ENCODE results near the gene PADI2. TPM values are rescaled to one million over a fixed set of nuclear protein-coding genes. Genes with fewer than 3 reads are reported as not detected.

PADI2 gene
- total RNA-seq, 1 experiment from 2014 or later: 3.0 TPM

- H3K9me3 Mint-ChIP-seq: no peaks in the 10 kb centered on the region; a peak in 1 of 5 replicates
- no peak overlapping the region for H3K18ac ChIP-seq (ENCODE audit: insufficient read length, low read depth, low read length)
- peaks cover 34% of the 10 kb centered on the region for H3K27me3 Mint-ChIP-seq (ENCODE audit: low read depth)
- no peak overlapping the region; the same call in 1 of the 2 replicates for H3K14ac ChIP-seq (ENCODE audit: insufficient read depth, low read length)
- no peaks in the 10 kb centered on the region for H3K79me2 ChIP-seq (ENCODE audit: insufficient read depth, low read length)
- DNase-seq: no peak
- H2BK20ac ChIP-seq (ENCODE audit: low read depth, low read length, poor library complexity, severe bottlenecking): no peak overlapping the region
- H4K91ac ChIP-seq (ENCODE audit: insufficient read length, low read depth, low read length): no peak overlapping the region
- no peak overlapping the region for H3K56ac ChIP-seq (ENCODE audit: insufficient read length, low read depth, low read length)
- no peak overlapping the region for H3K27ac Mint-ChIP-seq
- no CpG with 5 or more reads among the region's 9 CpGs for WGBS (ENCODE audit: extremely low coverage, insufficient read length, low lambda C conversion rate)
- no peaks in the 10 kb centered on the region for H3K79me1 ChIP-seq (ENCODE audit: insufficient read depth, low read depth, low read length, poor library complexity, severe bottlenecking)
- no peak overlapping the region for H2BK5ac ChIP-seq (ENCODE audit: insufficient read length, low read length)
- H3K23me2 ChIP-seq (ENCODE audit: insufficient read length, low read depth, low read length, poor library complexity, severe bottlenecking): peaks cover 13% of the 10 kb centered on the region
- H3K4me3 Mint-ChIP-seq: no peak overlapping the region
- TF ChIP-seq CTCF (conservative IDR thresholded peaks at IDR 0.05): no peak
- H3K9me3 ChIP-seq (ENCODE audit: control insufficient read depth, low read depth, low read length): no peaks in the 10 kb centered on the region
- H4K8ac ChIP-seq (replicated peaks; ENCODE audit: insufficient read length, low read depth, low read length): no peak overlapping the region
- no peaks in the 10 kb centered on the region for H4K20me1 ChIP-seq (ENCODE audit: control insufficient read depth, insufficient read depth, insufficient read length)
- H3K27me3 ChIP-seq (ENCODE audit: insufficient read depth, low read length): peaks cover 12% of the 10 kb centered on the region; the same call in 1 of the 2 replicates
- no peak overlapping the region for H2AFZ ChIP-seq (ENCODE audit: low read length)
- H3K23ac ChIP-seq (ENCODE audit: insufficient read length, low read depth, low read length): no peak overlapping the region
- H3K4me1 ChIP-seq (ENCODE audit: insufficient read depth, low read length): no peaks in the 10 kb centered on the region; the same call in 1 of the 2 replicates
- H2BK120ac ChIP-seq (ENCODE audit: low read depth, low read length, poor library complexity, severe bottlenecking): no peak overlapping the region
- no peaks in the 10 kb centered on the region for H3K36me3 Mint-ChIP-seq (ENCODE audit: insufficient read depth in 1 of 3, low read depth in 3 of 3)
- H2BK15ac ChIP-seq (ENCODE audit: low read depth, low read length): no peak overlapping the region
- H2BK12ac ChIP-seq (ENCODE audit: insufficient read length, low read depth, low read length): no peak overlapping the region
- no peak overlapping the region for H3T11ph ChIP-seq (ENCODE audit: low read length)
- no peak overlapping the region for H2AK5ac ChIP-seq (ENCODE audit: insufficient read length, low read length)
- no peak overlapping the region for H3K4me2 ChIP-seq (ENCODE audit: insufficient read depth, insufficient read length, low read length)
- H4K5ac ChIP-seq (ENCODE audit: insufficient read length, low read depth, low read length): no peak overlapping the region
- peaks cover 28 to 37% of the 10 kb centered on the region in 2 experiments for H3K4me1 Mint-ChIP-seq
- no peak overlapping the region for H3K9ac ChIP-seq (ENCODE audit: extremely low read depth, insufficient read length, low read length)
- H3K4ac ChIP-seq (ENCODE audit: low read depth, low read length): no peak overlapping the region
- no peak overlapping the region for H3K27ac ChIP-seq (ENCODE audit: insufficient read length, low read depth, low read length)
Observed at GRCh38 chr1:17122521-17123164, 3.4 kb upstream of the PADI2 start.
